ENCODE measurements around the gene PAQR4.

DNA sequence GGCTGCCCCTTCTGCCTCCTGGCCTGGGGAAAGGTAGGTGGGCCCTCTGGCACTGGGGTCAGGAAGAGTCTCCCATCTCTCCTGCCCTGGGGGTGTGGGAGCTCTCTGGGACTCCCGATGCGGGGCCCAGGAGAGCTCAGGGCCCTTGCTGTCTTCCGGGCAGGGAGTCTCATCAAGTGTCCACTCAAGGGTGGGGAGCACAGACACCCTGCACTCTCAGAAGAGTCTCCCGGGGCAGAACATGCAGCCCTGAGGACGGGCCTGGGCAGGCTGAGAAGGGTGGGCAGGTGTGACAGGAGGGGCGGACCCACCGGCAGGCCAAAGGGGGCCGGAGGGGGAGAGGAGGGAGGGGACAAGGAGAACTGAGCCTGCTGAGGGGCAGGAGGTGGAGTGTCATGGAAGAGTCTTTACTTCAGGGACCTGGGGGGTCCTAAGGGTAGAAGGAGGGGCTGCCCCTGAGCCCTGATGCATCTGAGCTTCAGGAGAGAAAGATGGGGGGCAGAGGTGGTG is 19.5 kb downstream of the PAQR4 start:
- TF ChIP-seq POLR2A (IDR thresholded peaks at IDR 0.05; ENCODE audit: low read depth, low read length) (no peak), POLR2AphosphoS5 (IDR thresholded peaks at IDR 0.05; ENCODE audit: low read depth, low read length) (no peak)
